AG09309 (cell line): ENCODE results near the gene GOSR1.
"Not testable (repeated sequence)": the region's sequence is repeated elsewhere in the genome, so short reads cannot be mapped to it uniquely, and the experiment has no call there.

Experiments used
- DNase-seq: peaks from one replicate; pipeline ENCODE4 v3.0.0-alpha.2; 2010; ENCODE audit warnings: low read depth
- H3K4me3 ChIP-seq: 2 replicates; pipeline ENCODE4 v1.5.1; 2011; ENCODE audit warnings: mild to moderate bottlenecking, low read depth, low read length, moderate library complexity; ENCODE audit not compliant: control insufficient read depth
- TF ChIP-seq, protein P1 (sequence below): IDR thresholded peaks from 2 replicates; pipeline ENCODE4 v1.5.1; 2011; ENCODE audit warnings: mild to moderate bottlenecking, low read depth, low read length, inconsistent platforms; ENCODE audit not compliant: insufficient read depth, control insufficient read depth; ENCODE audit errors: missing control alignments

The GOSR1 gene

GRCh38 chr17:30449480-30449879, 27.7 kb upstream of the GOSR1 start:
- no peak for DNase-seq
- no peak overlapping the region for H3K4me3 ChIP-seq
- TF ChIP-seq, protein P1, sequence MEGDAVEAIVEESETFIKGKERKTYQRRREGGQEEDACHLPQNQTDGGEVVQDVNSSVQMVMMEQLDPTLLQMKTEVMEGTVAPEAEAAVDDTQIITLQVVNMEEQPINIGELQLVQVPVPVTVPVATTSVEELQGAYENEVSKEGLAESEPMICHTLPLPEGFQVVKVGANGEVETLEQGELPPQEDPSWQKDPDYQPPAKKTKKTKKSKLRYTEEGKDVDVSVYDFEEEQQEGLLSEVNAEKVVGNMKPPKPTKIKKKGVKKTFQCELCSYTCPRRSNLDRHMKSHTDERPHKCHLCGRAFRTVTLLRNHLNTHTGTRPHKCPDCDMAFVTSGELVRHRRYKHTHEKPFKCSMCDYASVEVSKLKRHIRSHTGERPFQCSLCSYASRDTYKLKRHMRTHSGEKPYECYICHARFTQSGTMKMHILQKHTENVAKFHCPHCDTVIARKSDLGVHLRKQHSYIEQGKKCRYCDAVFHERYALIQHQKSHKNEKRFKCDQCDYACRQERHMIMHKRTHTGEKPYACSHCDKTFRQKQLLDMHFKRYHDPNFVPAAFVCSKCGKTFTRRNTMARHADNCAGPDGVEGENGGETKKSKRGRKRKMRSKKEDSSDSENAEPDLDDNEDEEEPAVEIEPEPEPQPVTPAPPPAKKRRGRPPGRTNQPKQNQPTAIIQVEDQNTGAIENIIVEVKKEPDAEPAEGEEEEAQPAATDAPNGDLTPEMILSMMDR, result no peak

DNA sequence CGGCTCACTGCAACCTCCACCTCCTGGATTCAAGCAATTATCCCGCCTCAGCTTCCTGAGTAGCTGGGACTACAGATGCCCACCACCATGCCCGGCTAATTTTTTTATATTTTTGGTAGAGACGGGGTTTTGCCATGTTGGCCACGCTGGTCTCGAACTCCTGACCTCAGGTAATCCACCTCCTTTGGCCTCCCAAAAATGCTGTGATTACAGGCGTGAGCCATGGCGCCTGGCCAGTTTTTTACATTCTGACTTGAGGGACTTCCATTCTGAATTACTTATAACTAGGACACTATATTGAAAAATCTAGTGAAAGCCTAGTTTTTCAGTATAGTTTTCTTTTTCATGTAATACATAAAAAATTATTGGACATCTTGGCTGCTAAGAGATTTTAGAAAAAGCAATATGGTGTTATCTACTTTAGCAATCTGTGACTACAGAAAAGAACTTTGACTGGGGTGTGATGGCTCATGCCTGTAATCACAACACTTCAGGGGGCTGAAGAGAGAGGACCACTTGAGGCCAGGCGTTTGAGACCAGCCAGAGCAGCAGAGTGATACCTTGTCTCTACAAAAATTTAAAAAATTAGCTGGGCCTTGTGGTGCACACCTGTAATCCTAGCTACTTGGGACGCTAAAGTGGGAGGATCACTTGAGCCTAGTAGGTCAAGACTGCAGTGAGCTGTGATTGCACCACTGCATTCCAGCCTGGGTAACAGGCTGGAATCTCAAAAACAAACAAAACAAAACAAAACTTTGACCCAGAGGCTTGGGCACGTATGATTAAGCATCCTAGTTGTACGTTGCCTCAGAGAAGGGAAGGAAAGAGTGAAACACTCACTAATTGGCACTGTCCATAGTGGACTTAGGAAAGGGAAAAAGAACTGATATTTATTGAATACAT, 26.8 kb upstream of the GOSR1 start:
- H3K4me3 ChIP-seq, result no peak overlapping the region
- DNase-seq, result no peak
- TF ChIP-seq, protein P1, result no peak

GRCh38 chr17:30454635-30455034, 22.6 kb upstream of the GOSR1 start:
- DNase-seq, result no peak
- TF ChIP-seq, protein P1, result no peak
- H3K4me3 ChIP-seq, result no peak overlapping the region

DNA sequence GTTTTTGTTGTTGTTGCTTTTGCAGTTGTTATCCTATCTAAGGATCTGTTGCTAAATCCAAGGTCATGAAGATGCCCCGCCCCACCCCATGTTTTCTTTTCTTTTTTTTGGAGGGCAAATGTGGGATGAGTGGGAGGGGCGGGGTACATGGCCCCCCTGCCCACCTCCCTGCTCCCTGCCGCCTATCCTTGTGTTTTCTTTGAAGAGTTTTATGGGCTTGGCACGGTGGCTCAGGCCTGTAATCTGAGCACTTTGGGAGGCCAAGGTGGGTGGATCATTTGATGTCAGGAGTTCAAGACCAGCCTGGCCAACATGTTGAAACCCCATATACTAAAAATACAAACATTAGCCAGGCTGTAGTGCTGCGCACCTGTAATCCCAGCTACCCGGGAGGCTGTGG, 18.8 kb upstream of the GOSR1 start:
- TF ChIP-seq, protein P1, result no peak
- no peak for DNase-seq

DNA sequence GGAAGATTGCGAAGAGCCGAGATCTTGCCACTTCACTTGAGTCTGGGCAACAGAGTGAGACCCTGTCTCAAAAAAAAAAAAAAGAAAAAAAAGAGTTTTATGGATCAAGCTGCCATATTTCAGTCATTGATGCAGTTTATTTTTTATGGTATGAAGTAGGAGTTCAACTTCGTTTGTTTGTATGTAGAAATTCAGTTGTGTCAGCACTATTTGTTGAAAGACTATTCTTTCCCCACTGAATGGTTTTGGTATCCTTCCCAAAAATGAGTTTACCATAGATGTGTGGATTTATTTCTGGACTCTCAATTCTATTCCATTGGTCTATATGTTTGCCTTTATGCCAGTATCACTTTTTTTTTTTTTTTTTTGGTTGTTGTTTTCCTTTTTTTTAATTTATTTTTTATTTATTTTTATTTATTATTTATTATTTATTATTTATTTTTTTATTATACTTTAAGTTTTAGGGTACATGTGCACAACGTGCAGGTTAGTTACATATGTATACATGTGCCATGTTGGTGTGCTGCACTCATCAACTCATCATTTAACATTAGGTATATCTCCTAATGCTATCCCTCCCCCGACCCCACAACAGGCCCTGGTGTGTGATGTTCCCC, 18.3 kb upstream of the GOSR1 start:
- DNase-seq, H3K4me3 ChIP-seq: not testable (repeated sequence)

More for the DNA sequence above, 18.8 kb upstream of the GOSR1 start:
- no peak overlapping the region for H3K4me3 ChIP-seq

GRCh38 chr17:30468465-30468864, 8.7 kb upstream of the GOSR1 start:
- DNase-seq, result no peak
- H3K4me3 ChIP-seq, result no peak overlapping the region
- TF ChIP-seq, protein P1, result no peak

- TF ChIP-seq, protein P1, result no peak
- no peak overlapping the region for H3K4me3 ChIP-seq
- no peak for DNase-seq
Measured at GRCh38 chr17:30472238-30472890, 4.8 kb upstream of the GOSR1 start.
